Neural cell (in vitro differentiated cells): Measurements from ENCODE around the gene NOD2.

Source experiments
- EP300 ChIP-seq: fragments of 450-650 bp; conservative IDR thresholded peaks from 2 replicates; pipeline ENCODE4 v1.6.1; 2014; ENCODE audit warnings: antibody characterized with exemption, mild to moderate bottlenecking, moderate library complexity; ENCODE audit not compliant: poor library complexity, severe bottlenecking
- EZH2 ChIP-seq: fragments of 200-600, 300-800 bp; shearing (Covaris generic), sonication (generic); IDR thresholded peaks from 2 replicates; pipeline ENCODE4 v1.6.1; 2014; ENCODE audit warnings: antibody characterized with exemption, low read length, borderline replicate concordance, mild to moderate bottlenecking; ENCODE audit not compliant: insufficient read depth, poor library complexity, severe bottlenecking
- POLR2AphosphoS5 ChIP-seq: IDR thresholded peaks from 2 replicates; pipeline ENCODE4 v1.6.1; 2012
- RAD21 ChIP-seq: fragments of 450-650 bp; conservative IDR thresholded peaks from 2 replicates; pipeline ENCODE4 v1.6.1; 2014; ENCODE audit warnings: antibody characterized with exemption, mild to moderate bottlenecking, moderate library complexity
- TAF1 ChIP-seq: IDR thresholded peaks from 2 replicates; pipeline ENCODE4 v1.6.1; 2012; ENCODE audit warnings: low read depth
- TF ChIP-seq, protein P1 (sequence below): fragments of 450-650 bp; IDR thresholded peaks from 2 replicates; pipeline ENCODE4 v1.5.1; 2014; ENCODE audit warnings: antibody characterized with exemption, mild to moderate bottlenecking, moderate library complexity; ENCODE audit not compliant: poor library complexity, severe bottlenecking
- TF ChIP-seq, protein P2 (sequence below): IDR thresholded peaks from 2 replicates; pipeline ENCODE4 v1.6.1; 2012; ENCODE audit warnings: borderline replicate concordance

DNA sequence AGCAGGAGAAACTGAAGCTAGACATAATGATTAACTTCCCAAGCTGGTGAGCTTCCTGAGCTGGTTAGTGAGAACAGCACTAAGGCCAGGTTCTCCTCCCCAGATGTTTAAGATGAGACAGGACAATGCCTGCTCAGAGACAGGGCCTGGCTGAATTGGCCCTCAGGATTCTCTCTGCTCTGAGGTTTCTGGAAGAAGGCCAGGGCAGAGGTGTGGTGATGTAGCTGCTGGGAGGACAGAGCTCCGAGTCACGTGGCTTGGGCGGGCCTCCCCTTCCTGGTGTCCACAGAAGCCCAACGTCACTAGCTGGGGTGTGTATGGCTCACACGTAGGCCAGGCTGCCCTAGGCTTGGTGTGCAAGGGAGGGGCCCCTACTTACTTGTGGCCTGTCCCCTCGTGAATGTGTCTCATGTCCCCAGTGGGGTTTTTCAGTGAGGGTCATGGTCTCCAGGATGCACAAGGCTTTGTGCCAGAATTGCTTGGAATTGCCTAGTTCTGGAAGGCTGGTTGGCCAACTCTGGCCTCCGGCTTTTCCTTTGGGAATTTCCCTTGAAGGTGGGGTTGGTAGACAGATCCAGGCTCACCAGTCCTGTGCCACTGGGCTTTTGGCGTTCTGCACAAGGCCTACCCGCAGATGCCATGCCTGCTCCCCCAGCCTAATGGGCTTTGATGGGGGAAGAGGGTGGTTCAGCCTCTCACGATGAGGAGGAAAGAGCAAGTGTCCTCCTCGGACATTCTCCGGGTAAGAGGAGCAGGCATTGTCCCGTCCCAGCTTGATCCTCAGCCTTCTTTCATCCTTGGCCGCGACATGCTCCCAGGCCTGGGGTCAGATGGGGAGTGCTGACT, 3.4 kb downstream of the NOD2 start:
- TF ChIP-seq, protein P1, sequence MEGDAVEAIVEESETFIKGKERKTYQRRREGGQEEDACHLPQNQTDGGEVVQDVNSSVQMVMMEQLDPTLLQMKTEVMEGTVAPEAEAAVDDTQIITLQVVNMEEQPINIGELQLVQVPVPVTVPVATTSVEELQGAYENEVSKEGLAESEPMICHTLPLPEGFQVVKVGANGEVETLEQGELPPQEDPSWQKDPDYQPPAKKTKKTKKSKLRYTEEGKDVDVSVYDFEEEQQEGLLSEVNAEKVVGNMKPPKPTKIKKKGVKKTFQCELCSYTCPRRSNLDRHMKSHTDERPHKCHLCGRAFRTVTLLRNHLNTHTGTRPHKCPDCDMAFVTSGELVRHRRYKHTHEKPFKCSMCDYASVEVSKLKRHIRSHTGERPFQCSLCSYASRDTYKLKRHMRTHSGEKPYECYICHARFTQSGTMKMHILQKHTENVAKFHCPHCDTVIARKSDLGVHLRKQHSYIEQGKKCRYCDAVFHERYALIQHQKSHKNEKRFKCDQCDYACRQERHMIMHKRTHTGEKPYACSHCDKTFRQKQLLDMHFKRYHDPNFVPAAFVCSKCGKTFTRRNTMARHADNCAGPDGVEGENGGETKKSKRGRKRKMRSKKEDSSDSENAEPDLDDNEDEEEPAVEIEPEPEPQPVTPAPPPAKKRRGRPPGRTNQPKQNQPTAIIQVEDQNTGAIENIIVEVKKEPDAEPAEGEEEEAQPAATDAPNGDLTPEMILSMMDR: no peak
- TF ChIP-seq EZH2 (no peak), RAD21 (no peak), POLR2AphosphoS5 (no peak), EP300 (no peak), TAF1 (no peak)
- TF ChIP-seq, protein P2, sequence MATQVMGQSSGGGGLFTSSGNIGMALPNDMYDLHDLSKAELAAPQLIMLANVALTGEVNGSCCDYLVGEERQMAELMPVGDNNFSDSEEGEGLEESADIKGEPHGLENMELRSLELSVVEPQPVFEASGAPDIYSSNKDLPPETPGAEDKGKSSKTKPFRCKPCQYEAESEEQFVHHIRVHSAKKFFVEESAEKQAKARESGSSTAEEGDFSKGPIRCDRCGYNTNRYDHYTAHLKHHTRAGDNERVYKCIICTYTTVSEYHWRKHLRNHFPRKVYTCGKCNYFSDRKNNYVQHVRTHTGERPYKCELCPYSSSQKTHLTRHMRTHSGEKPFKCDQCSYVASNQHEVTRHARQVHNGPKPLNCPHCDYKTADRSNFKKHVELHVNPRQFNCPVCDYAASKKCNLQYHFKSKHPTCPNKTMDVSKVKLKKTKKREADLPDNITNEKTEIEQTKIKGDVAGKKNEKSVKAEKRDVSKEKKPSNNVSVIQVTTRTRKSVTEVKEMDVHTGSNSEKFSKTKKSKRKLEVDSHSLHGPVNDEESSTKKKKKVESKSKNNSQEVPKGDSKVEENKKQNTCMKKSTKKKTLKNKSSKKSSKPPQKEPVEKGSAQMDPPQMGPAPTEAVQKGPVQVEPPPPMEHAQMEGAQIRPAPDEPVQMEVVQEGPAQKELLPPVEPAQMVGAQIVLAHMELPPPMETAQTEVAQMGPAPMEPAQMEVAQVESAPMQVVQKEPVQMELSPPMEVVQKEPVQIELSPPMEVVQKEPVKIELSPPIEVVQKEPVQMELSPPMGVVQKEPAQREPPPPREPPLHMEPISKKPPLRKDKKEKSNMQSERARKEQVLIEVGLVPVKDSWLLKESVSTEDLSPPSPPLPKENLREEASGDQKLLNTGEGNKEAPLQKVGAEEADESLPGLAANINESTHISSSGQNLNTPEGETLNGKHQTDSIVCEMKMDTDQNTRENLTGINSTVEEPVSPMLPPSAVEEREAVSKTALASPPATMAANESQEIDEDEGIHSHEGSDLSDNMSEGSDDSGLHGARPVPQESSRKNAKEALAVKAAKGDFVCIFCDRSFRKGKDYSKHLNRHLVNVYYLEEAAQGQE: no peak
